Dendritic cell treated with granulocyte-macrophage colony-stimulating factor and Interleukin-4, amounts not matched to agents 40 ng/mL and 50 ng/mL, for 4 days (primary cell): ENCODE data around the gene RALGPS2.

Experiments
- H3K27ac Mint-ChIP-seq: one replicate; pipeline ENCODE4 v1.8.0; 2022; ENCODE audit warnings: mild to moderate bottlenecking, mixed read lengths
- H3K27me3 Mint-ChIP-seq: one replicate; pipeline ENCODE4 v1.8.0; 2022; ENCODE audit warnings: mild to moderate bottlenecking, mixed read lengths
- H3K36me3 Mint-ChIP-seq: one replicate; pipeline ENCODE4 v1.8.0; 2022; ENCODE audit warnings: low read depth, mixed read lengths
- H3K4me1 Mint-ChIP-seq: one replicate; pipeline ENCODE4 v1.8.0; 2022; ENCODE audit warnings: low read depth, mixed read lengths
- H3K4me3 Mint-ChIP-seq: one replicate; pipeline ENCODE4 v1.8.0; 2022; ENCODE audit warnings: mild to moderate bottlenecking, moderate library complexity, mixed read lengths
- H3K9me3 Mint-ChIP-seq: one replicate; pipeline ENCODE4 v1.8.0; 2022; ENCODE audit warnings: mixed read lengths
- intact Hi-C: fragments of 100-400 bp; cut with micrococcal nuclease; formaldehyde crosslinking; loops from one replicate; pipeline ENCODE4 v1.15.0; 2022

Gene RALGPS2

DNA sequence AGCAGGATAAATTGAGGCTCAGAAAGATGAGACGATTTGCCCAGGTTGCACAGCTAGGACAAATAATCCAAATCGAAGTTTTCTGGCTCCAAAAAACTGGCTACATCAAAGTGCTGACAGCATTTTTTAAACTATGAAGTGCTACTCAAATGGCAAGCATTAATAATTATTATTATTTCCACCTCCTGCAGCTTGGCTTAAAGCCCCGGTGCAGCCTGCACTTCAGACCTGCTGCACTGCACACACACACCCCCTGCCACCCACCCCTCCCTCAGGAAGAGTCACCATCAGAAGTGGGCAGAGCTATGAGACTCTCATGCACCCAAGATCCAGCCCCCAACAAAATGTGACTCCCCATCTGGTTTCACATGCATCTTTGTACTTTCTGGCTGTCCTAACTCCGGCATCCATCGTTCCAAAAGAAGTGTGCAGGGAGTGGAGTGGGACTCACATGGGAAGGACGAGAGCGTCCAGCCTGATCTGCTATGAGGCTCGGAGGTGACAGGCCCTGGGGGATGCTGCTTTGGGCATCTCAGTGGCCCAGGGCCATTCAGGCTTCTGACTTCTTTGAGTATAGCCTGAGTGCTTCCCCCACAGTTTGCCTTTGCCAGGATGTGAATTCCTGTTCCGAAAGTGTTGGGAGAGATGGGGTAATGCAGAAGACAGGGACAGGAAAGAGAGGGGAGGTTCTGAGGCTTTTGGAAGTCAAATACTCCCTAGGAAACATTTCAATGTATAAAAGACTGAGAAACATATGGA is 235.6 kb downstream of the RALGPS2 start:
- H3K36me3 Mint-ChIP-seq = no peaks in the 10 kb centered on the region
- peaks cover 5% of the 10 kb centered on the region for H3K4me1 Mint-ChIP-seq
- H3K4me3 Mint-ChIP-seq = no peak overlapping the region
- intact Hi-C loops = no loop called here
- H3K27ac Mint-ChIP-seq = no peak overlapping the region
- H3K9me3 Mint-ChIP-seq = peaks cover 6% of the 10 kb centered on the region
- no peaks in the 10 kb centered on the region for H3K27me3 Mint-ChIP-seq

DNA sequence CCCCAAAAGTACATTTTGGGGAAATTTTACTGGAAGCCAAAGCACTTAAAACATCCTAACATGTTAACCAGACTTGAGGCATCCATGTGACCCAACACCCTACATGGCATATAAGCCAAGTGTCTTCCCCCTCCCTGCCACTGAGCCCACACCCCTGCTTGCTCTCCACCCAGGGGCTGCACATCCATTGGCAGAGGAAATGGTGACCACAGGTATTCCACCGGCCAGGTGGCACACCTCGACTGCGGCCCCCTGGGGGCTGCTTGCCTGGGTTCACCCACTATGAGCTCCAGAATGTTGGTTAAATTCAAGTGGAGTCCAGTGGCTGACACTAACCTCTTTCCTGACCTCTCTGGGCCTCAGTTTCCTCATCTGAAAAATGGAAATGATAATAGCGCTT is 236.3 kb downstream of the RALGPS2 start:
- no peaks in the 10 kb centered on the region for H3K27me3 Mint-ChIP-seq
- no peak overlapping the region for H3K4me3 Mint-ChIP-seq
- intact Hi-C loops = no loop called here
- peaks cover 6% of the 10 kb centered on the region for H3K9me3 Mint-ChIP-seq
- peaks cover 9% of the 10 kb centered on the region for H3K4me1 Mint-ChIP-seq
- no peaks in the 10 kb centered on the region for H3K36me3 Mint-ChIP-seq
- H3K27ac Mint-ChIP-seq = no peak overlapping the region

DNA sequence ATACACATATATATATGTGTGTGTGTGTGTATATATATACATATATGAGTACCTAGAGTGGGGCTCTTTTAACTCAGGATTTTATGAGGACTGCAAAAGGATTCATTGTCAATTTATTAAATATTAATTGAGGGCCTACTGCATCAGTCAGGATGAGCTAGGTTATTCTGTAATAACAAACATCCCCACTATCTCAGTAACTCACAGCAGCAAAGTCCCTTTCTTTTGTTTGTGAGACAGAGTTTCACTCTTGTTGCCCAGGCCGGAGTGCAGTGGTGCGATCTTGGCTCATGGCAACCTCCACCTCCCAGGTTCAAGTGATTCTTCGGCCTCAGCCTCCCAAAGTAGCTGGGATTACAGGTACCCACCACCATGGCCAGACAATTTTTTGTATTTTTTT is 236.8 kb downstream of the RALGPS2 start:
- H3K27me3 Mint-ChIP-seq = no peaks in the 10 kb centered on the region
- intact Hi-C loops = no loop called here
- H3K9me3 Mint-ChIP-seq = peaks cover 6% of the 10 kb centered on the region
- H3K4me3 Mint-ChIP-seq = no peak overlapping the region
- peaks cover 10% of the 10 kb centered on the region for H3K4me1 Mint-ChIP-seq
- H3K36me3 Mint-ChIP-seq = no peaks in the 10 kb centered on the region
- H3K27ac Mint-ChIP-seq = no peak overlapping the region

DNA sequence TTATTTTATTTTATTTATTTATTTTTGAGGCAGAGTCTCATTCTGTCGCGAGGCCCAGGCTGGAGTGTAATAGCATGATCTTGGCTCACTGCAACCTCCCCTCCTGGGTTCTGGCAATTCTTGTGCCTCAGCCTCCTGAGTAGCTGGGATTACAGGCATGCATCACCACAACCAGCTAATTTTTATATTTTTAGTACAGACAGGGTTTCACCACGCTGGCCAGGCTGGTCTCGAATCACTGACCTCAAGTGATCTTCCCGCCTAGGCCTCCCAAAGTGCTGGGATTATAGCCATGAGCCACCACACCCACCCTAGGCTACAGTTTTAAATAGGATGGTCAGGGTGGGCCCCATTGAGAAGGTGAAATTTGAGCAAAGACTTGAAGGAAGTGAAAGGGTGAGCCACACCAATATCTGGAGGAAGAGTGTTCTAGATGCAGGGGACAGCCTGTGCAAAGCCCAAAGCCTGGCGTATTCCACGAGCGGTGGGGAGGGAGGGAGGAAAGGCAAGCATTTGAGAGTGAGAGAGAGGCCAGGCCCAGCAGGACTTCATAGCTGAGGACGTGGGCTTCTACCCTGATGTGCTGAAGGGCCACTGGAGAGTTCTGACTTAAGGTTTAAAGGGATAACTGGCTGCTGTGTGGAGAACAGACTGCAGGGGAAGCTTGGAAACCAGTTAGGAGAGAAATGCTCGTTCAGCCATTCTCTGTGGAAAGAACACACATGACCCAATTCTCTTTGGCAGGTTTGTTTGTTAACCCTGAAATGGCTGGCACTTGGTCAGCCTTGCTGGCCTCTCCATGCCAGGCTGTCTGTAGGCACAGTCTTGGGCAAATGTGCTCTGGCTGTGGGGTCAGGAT is 238.0 kb downstream of the RALGPS2 start:
- intact Hi-C loops = no loop called here
- no peaks in the 10 kb centered on the region for H3K27me3 Mint-ChIP-seq
- no peaks in the 10 kb centered on the region for H3K36me3 Mint-ChIP-seq
- H3K4me1 Mint-ChIP-seq = peaks cover 10% of the 10 kb centered on the region
- peaks cover 6% of the 10 kb centered on the region for H3K9me3 Mint-ChIP-seq
- no peak overlapping the region for H3K4me3 Mint-ChIP-seq
- H3K27ac Mint-ChIP-seq = no peak overlapping the region

DNA sequence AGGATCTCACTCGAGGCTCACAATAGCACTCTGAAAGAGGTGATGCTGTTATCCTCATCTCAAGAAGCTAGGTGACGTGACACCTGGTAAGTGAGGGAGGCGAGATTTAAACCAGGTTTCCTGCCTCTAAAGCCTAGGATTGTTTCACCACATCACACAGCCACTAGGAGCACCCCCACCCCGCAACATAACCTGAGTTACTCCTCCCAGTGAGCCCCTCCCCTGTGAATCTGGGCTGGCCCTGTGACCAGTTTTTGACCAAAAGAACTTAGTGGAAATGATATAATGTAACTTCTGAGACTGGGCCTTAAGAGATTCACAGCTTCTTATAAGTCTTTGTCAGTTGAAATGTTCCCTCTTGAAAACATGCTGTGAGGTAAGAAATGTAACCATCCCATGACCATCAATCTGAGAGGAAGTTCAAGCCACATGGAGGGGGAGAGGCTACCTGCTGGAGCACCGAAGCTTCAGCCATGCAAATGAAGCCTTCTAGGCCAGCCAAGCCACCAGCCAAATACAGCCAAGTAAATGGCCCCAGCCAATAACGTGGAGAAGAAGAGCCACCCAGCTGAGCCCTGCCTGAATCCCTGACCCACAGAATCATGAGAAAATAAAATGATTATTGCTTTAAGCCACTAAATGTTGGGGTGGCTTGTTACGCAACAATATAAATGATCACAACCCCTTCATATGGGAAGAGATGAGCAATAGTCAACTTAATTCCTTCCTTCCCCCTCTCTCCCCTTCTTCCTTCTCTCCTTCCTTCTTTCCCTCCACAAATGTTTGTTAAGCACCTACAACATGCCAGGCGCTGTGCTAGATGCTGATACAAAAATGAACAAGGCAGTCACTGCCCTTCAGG is 239.7 kb downstream of the RALGPS2 start:
- H3K4me1 Mint-ChIP-seq = peaks cover 10% of the 10 kb centered on the region
- no peaks in the 10 kb centered on the region for H3K27me3 Mint-ChIP-seq
- peaks cover 6% of the 10 kb centered on the region for H3K9me3 Mint-ChIP-seq
- intact Hi-C loops = no loop called here
- H3K27ac Mint-ChIP-seq = no peak overlapping the region
- H3K4me3 Mint-ChIP-seq = no peak overlapping the region
- H3K36me3 Mint-ChIP-seq = no peaks in the 10 kb centered on the region

DNA sequence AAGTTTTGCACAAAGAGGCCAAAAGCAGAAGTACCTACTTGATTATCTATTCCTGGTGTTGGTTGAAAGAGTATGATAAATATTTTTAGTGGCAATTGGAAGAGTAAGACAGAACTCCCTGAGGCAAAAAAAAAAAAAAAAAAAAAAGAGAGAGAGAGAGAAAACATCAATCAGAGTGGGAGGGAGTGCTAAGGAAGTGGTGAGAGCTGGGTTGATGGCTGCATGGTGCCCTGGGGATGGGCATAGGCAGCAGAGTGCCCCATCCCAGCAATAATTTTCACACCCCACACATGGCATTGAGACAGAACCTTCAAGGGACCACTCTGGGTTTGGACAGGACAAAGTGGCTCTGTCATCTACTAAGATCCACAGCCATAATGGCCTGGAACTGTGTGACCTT is 241.3 kb downstream of the RALGPS2 start:
- H3K4me3 Mint-ChIP-seq = no peak overlapping the region
- peaks cover 10% of the 10 kb centered on the region for H3K4me1 Mint-ChIP-seq
- peaks cover 6% of the 10 kb centered on the region for H3K9me3 Mint-ChIP-seq
- no peaks in the 10 kb centered on the region for H3K36me3 Mint-ChIP-seq
- no peaks in the 10 kb centered on the region for H3K27me3 Mint-ChIP-seq
- H3K27ac Mint-ChIP-seq = no peak overlapping the region
- intact Hi-C loops = no loop called here

DNA sequence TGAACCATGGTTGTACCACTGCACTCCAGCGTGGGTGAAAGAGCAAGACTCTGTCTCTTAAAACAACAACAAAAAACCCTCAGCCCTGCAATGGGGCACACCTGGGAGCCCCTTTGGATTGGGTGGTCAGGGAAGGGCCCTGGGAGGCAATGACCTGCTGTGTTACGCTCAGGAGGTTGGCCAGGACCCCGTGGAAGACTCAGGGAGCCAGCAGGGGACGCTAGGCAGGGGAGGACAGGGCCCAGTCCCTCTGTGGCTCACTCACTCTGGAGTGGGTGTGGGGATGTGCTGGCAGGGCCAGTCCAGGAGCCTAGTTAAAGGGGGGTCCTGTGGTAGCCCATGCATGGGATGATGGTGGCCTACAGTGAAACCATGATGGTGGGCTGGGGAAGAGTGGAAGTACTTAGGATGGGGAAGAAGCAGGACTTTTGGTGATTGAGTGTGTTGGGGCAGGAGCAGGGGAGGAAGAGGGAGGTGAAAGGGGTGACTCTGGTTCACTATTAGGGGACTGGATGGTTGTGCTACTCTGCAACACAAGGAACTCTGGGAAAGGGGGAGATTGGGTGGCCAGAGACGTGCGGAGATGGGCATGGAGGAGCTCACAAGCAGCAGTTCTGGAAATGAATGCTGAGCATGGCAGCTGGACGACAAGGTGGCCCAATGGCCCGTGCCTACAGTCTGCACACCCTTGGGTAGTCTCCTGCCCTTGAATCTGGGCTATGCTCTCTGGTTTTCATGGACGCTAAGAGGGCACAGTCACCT is 244.4 kb downstream of the RALGPS2 start:
- Mint-ChIP-seq H3K4me1 (peaks cover 10% of the 10 kb centered on the region), H3K27ac (no peak overlapping the region), H3K9me3 (peaks cover 5% of the 10 kb centered on the region), H3K36me3 (no peaks in the 10 kb centered on the region), H3K4me3 (no peak overlapping the region), H3K27me3 (no peaks in the 10 kb centered on the region)
- intact Hi-C loops = no loop called here

DNA sequence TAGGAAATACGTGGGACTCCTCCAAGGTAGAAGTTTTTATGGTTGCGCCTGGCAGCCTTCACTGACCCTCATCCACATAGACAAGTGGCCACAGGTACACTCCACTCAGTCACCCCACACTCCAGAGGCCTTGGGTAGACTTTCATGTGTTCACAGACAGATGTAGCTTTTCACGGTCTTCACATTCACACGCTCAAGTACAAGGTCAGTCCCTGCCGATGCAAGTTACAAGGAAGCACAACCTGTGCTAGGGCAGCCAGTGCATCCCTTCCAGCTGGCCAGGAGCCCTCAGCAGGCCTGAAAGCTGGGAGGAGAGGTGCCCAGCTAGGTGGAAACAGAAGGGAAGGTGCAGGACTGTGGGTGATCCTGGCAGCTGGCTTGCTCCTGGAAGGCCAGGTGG is 245.1 kb downstream of the RALGPS2 start:
- Mint-ChIP-seq H3K27me3 (no peaks in the 10 kb centered on the region), H3K36me3 (no peaks in the 10 kb centered on the region), H3K9me3 (peaks cover under 1% of the 10 kb centered on the region), H3K4me3 (no peak overlapping the region), H3K4me1 (peaks cover 10% of the 10 kb centered on the region), H3K27ac (no peak overlapping the region)
- intact Hi-C loops = no loop called here
